GM10248 (cell line): ENCODE measurements around the gene SYCE3.

ENCODE experiments used
- CTCF ChIA-PET: fragments of 300-600 bp; sonication (Branson Sonifier 250); formaldehyde crosslinking; extraction: SDS; loops from one replicate; lab custom pipeline; 2021; ENCODE audit warnings: antibody characterized with exemption; lab: Yijun Ruan, JAX
- POLR2A ChIA-PET: fragments of 350-650 bp; sonication (Branson Sonifier 250); formaldehyde crosslinking; extraction: SDS; loops from one replicate; lab custom pipeline; 2020; ENCODE audit warnings: antibody characterized with exemption; lab: Yijun Ruan, JAX
- DNase-seq: peaks from one replicate; pipeline ENCODE4 v3.0.0; 2012; ENCODE audit errors: extremely low spot score
- CTCF ChIP-seq: IDR thresholded peaks from 2 replicates; pipeline ENCODE4 v1.5.1; 2012; ENCODE audit warnings: mild to moderate bottlenecking, low read depth; ENCODE audit errors: extremely low read depth, missing control alignments, control extremely low read depth

SYCE3 gene

GRCh38 chr22:50581950-50582492 is 19.3 kb upstream of the SYCE3 start:
- CTCF ChIA-PET: interaction anchor here (1.3 to 2.4 kb wide), 4 partner anchors 19 to 109 kb away, joined by 3 to 17 read pairs (median 4); partner anchors contain the start of gene SYCE3
- POLR2A ChIA-PET: no interaction called here
- no peak for DNase-seq
- no peak for TF ChIP-seq CTCF

- no peak for DNase-seq
- ChIA-PET POLR2A (no interaction called here), CTCF (interaction anchor here (1.3 to 2.4 kb wide), 3 partner anchors 18 to 79 kb away, joined by 3 to 17 read pairs (median 4); partner anchors contain the start of gene SYCE3)
- TF ChIP-seq CTCF: no peak
These were observed 18.6 kb upstream of the SYCE3 start for GRCh38 chr22:50581031-50581949.

GRCh38 chr22:50579752-50580151 is 17.0 kb upstream of the SYCE3 start:
- ChIA-PET POLR2A (no interaction called here), CTCF (interaction anchor here (0.9 kb wide), 1 partner anchor 9 kb away, joined by 3 read pairs; no protein-coding TSS in a partner anchor)
- no peak for TF ChIP-seq CTCF
- DNase-seq: no peak

- POLR2A ChIA-PET: interaction anchor here (0.5 kb wide), 1 partner anchor 256 kb away, joined by 4 read pairs; no protein-coding TSS in a partner anchor
- no peak for DNase-seq
- CTCF ChIA-PET: interaction anchor here (0.6 to 5.6 kb wide), 4 partner anchors 9 to 687 kb away, joined by 3 to 43 read pairs (median 3); partner anchors contain the start of gene SYCE3
- no peak for TF ChIP-seq CTCF
These were observed 16.1 kb upstream of the SYCE3 start for GRCh38 chr22:50578776-50579310.

GRCh38 chr22:50577987-50578775 is 15.5 kb upstream of the SYCE3 start, which contains the start of gene CPT1B:
Gene CPT1B (minus strand): TSS chr22:50578427. CDS start chr22:50577915, 512 bp downstream.
- DNase-seq: no peak
- no peak for TF ChIP-seq CTCF
- CTCF ChIA-PET: interaction anchor here (1.2 to 5.6 kb wide), 2 partner anchors 12 to 15 kb away, joined by 3 to 43 read pairs; partner anchors contain the start of gene SYCE3
- POLR2A ChIA-PET: interaction anchor here (0.5 kb wide), 2 partner anchors 15 to 255 kb away, joined by 3 to 4 read pairs; partner anchors contain the start of gene SYCE3

- ChIA-PET CTCF (interaction anchor here (1.2 to 5.6 kb wide), 3 partner anchors 12 to 113 kb away, joined by 3 to 43 read pairs (median 4); partner anchors contain the start of gene SYCE3), POLR2A (no interaction called here)
- DNase-seq: no peak
- TF ChIP-seq CTCF: no peak
These were observed 14.9 kb upstream of the SYCE3 start for GRCh38 chr22:50577697-50577986.
